Measurements from ENCODE around the gene PRKACB. TPM values are rescaled to one million over a fixed set of nuclear protein-coding genes. Genes with fewer than 3 reads are reported as not detected.

PRKACB gene
- total and polyA plus RNA-seq, 2 of the 8 experiments (the other 6 are each of a cell fraction or from before 2014, with no cell fraction given) = 7.8 to 31.0 TPM

- no peak for TF ChIP-seq CHD7 (IDR thresholded peaks at IDR 0.05; ENCODE audit: insufficient replicate concordance, low read length)
Observed at GRCh38 chr1:84190455-84190854, 46.4 kb downstream of the PRKACB start (continued).

Data from H1 (cell line).